ENCODE results near the gene UBE2C. TPM values are rescaled to one million over a fixed set of nuclear protein-coding genes. Genes with fewer than 3 reads are reported as not detected.
A peak's percentile ranks its signal among the peaks of the same experiment; 100 is the strongest.

Gene UBE2C
- total RNA-seq, 1 donor from 2014 or later, result 17.2 TPM

GRCh38 chr20:45771182-45771759, 41.2 kb upstream of the UBE2C start:
- Mint-ChIP-seq H3K36me3 (ENCODE audit: low read depth) (no peaks in the 10 kb centered on the region), H3K27ac (ENCODE audit: unreplicated experiment) (peak overlapping the region; percentile 83)

DNA sequence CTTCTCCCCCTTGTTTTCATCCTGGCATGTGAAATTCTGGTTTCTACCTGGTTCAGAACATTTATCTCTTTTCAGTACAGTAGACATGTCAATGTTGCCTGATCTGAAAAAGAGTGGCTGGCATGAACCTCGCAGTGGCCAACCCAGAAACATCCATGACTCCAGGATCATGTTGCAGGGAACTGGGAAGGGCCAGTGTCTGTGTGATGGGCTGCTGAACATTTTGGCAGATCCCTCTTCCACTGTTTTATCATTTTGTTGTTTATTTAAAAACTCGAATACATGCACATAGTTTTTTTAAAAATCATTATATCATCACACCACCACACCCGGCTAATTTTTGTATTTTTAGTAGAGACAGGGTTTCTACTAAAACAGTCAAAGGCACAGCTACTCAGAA, 39.8 kb upstream of the UBE2C start:
- no peak for TF ChIP-seq CTCF (IDR thresholded peaks at IDR 0.05)
- H3K4me1 Mint-ChIP-seq (ENCODE audit: low read depth), result peaks cover 14% of the 10 kb centered on the region
- no peak overlapping the region for H3K27ac Mint-ChIP-seq (ENCODE audit: unreplicated experiment)
- H3K9me3 Mint-ChIP-seq (ENCODE audit: low read depth), result no peaks in the 10 kb centered on the region
- no peak overlapping the region for H3K4me3 Mint-ChIP-seq (ENCODE audit: unreplicated experiment)
- no peak for DNase-seq (ENCODE audit: low spot score)
- H3K27me3 Mint-ChIP-seq (ENCODE audit: low read depth), result peaks cover 2% of the 10 kb centered on the region
- H3K36me3 Mint-ChIP-seq (ENCODE audit: low read depth), result no peaks in the 10 kb centered on the region

More at GRCh38 chr20:45771182-45771759, 41.2 kb upstream of the UBE2C start:
- TF ChIP-seq CTCF (IDR thresholded peaks at IDR 0.05), result peak; percentile 100
- H3K4me1 Mint-ChIP-seq (ENCODE audit: low read depth), result peaks cover 14% of the 10 kb centered on the region
- H3K9me3 Mint-ChIP-seq (ENCODE audit: low read depth), result no peaks in the 10 kb centered on the region
- peaks cover 6% of the 10 kb centered on the region for H3K27me3 Mint-ChIP-seq (ENCODE audit: low read depth)
- DNase-seq (ENCODE audit: low spot score), result no peak
- H3K4me3 Mint-ChIP-seq (ENCODE audit: unreplicated experiment), result no peak overlapping the region

DNA sequence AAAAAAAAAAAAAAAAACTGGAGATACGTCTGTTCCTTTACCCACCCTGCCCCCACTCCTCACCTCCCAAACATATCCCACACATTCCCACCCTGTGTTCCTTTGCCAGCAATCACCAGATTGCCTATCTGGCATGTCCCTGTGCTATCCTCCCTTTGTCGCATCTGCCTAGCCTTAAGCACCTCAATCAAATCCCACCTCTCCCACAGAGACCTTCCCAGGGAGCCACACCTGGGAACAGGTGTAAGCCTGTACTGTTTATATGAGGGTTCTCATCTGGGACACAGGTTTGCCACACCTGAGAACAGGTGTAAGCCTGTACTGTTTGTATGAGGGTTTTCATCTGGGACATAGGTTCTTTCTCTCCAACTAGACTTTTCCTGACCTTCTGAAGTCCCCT, 37.5 kb upstream of the UBE2C start:
- Mint-ChIP-seq H3K27ac (ENCODE audit: unreplicated experiment) (no peak overlapping the region), H3K9me3 (ENCODE audit: low read depth) (no peaks in the 10 kb centered on the region), H3K36me3 (ENCODE audit: low read depth) (no peaks in the 10 kb centered on the region), H3K4me1 (ENCODE audit: low read depth) (peaks cover 36% of the 10 kb centered on the region), H3K4me3 (ENCODE audit: unreplicated experiment) (no peak overlapping the region), H3K27me3 (ENCODE audit: low read depth) (peaks cover 2% of the 10 kb centered on the region)
- TF ChIP-seq CTCF (IDR thresholded peaks at IDR 0.05), result no peak
- no peak for DNase-seq (ENCODE audit: low spot score)

DNA sequence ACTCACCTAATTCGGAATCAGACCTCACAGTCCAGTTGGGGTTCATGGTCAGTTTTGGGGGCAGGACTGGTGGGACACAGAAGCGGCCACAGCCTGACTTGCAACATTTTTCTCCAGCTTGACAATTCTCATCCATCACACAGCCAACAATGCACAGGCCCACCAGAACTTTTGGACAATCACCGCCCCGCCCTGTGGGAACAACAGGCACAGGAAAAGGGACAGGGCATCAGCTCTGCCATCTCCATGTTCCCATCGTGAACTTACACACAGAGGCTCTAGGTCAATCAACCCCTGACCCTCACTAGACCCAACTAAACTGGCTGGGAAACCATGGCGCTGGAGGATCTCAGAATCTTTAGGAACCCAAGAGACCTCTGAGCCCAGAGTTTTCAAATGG, 37.0 kb upstream of the UBE2C start:
- peaks cover 2% of the 10 kb centered on the region for H3K27me3 Mint-ChIP-seq (ENCODE audit: low read depth)
- TF ChIP-seq CTCF (IDR thresholded peaks at IDR 0.05), result no peak
- H3K27ac Mint-ChIP-seq (ENCODE audit: unreplicated experiment), result no peak overlapping the region
- H3K4me1 Mint-ChIP-seq (ENCODE audit: low read depth), result peaks cover 41% of the 10 kb centered on the region
- no peaks in the 10 kb centered on the region for H3K36me3 Mint-ChIP-seq (ENCODE audit: low read depth)
- no peaks in the 10 kb centered on the region for H3K9me3 Mint-ChIP-seq (ENCODE audit: low read depth)
- no peak for DNase-seq (ENCODE audit: low spot score)
- H3K4me3 Mint-ChIP-seq (ENCODE audit: unreplicated experiment), result no peak overlapping the region

DNA sequence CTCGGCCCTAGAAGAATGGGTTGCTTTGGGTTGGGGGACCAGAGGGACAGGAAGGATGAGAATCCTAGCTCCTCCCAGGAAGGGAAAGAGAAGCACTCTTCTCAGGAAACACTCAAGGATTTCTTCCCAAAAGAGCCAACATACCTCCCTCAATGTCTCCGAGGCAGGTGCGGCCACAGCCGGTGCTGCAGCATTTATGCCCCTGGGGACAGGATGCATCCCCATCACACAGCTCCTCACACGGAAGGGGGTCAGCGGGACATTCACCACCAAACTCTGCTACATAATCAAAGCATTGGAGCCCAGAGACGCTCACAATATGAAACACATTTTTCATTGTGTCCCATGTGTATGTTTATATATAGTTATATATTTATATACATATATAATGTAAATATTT, 35.5 kb upstream of the UBE2C start:
- Mint-ChIP-seq H3K9me3 (ENCODE audit: low read depth) (no peaks in the 10 kb centered on the region), H3K36me3 (ENCODE audit: low read depth) (no peaks in the 10 kb centered on the region), H3K4me3 (ENCODE audit: unreplicated experiment) (no peak overlapping the region), H3K4me1 (ENCODE audit: low read depth) (peaks cover 42% of the 10 kb centered on the region), H3K27ac (ENCODE audit: unreplicated experiment) (no peak overlapping the region), H3K27me3 (ENCODE audit: low read depth) (peaks cover 2% of the 10 kb centered on the region)
- DNase-seq (ENCODE audit: low spot score), result no peak
- TF ChIP-seq CTCF (IDR thresholded peaks at IDR 0.05), result no peak
